Hepatocyte (in vitro differentiated cells): ENCODE measurements around the gene HTATSF1. TPM values are rescaled to one million over a fixed set of nuclear protein-coding genes. Genes with fewer than 3 reads are reported as not detected.

Source experiments
- DNase-seq: peaks from one replicate; pipeline ENCODE4 v3.0.0-alpha.2; 2016; ENCODE audit warnings: low spot score
- H2AFZ ChIP-seq: fragments of 200-600 bp; sonication (generic); 2 replicates; pipeline ENCODE4 v1.6.0; 2016; ENCODE audit warnings: antibody characterized with exemption, mild to moderate bottlenecking
- H3K27ac ChIP-seq: fragments of 200-600 bp; sonication (generic); 2 replicates; pipeline ENCODE4 v1.5.1; 2016; ENCODE audit warnings: mild to moderate bottlenecking
- H3K27me3 ChIP-seq: fragments of 200-600 bp; sonication (generic); 2 replicates; pipeline ENCODE4 v1.6.1; 2016
- H3K36me3 ChIP-seq: fragments of 200-600 bp; sonication (generic); replicated peaks from 2 replicates; pipeline ENCODE4 v1.5.1; 2016; ENCODE audit warnings: low read depth; ENCODE audit not compliant: insufficient read depth
- H3K4me1 ChIP-seq: fragments of 200-600 bp; sonication (generic); 2 replicates; pipeline ENCODE4 v1.5.1; 2016; ENCODE audit warnings: mild to moderate bottlenecking, moderate library complexity; ENCODE audit not compliant: insufficient read depth
- H3K4me2 ChIP-seq: fragments of 200-600 bp; sonication (generic); 2 replicates; pipeline ENCODE4 v1.6.0; 2016
- H3K4me3 ChIP-seq: fragments of 200-600 bp; sonication (generic); 2 replicates; pipeline ENCODE4 v1.5.1; 2016; ENCODE audit warnings: mild to moderate bottlenecking
- H3K79me2 ChIP-seq: fragments of 200-600 bp; sonication (generic); 2 replicates; pipeline ENCODE4 v1.6.0; 2017; ENCODE audit warnings: mild to moderate bottlenecking
- H3K9me2 ChIP-seq: fragments of 200-600 bp; sonication (generic); replicated peaks from 2 replicates; pipeline ENCODE4 v1.6.0; 2017; ENCODE audit warnings: mild to moderate bottlenecking; ENCODE audit not compliant: insufficient read depth
- H3K9me3 ChIP-seq: fragments of 200-600 bp; sonication (generic); 2 replicates; pipeline ENCODE4 v1.5.1; 2016; ENCODE audit warnings: low read depth, mild to moderate bottlenecking
- H4K20me1 ChIP-seq: fragments of 200-600 bp; sonication (generic); 2 replicates; pipeline ENCODE4 v1.6.0; 2016; ENCODE audit warnings: mild to moderate bottlenecking; ENCODE audit not compliant: insufficient read depth, poor library complexity, severe bottlenecking
- CTCF ChIP-seq: fragments of 200-600 bp; sonication (generic); IDR thresholded peaks from 2 replicates; pipeline ENCODE4 v1.5.1; 2016; ENCODE audit warnings: antibody characterized with exemption, mild to moderate bottlenecking; ENCODE audit not compliant: poor library complexity
- EZH2 ChIP-seq: fragments of 200-600 bp; sonication (generic); IDR thresholded peaks from 2 replicates; pipeline ENCODE4 v1.6.1; 2016; ENCODE audit warnings: antibody characterized with exemption, mild to moderate bottlenecking, borderline replicate concordance
- EZH2phosphoT487 ChIP-seq: fragments of 200-600 bp; sonication (generic); IDR thresholded peaks from one replicate; pipeline ENCODE4 v1.6.1; 2018; ENCODE audit warnings: antibody characterized with exemption, mild to moderate bottlenecking, low read depth, moderate library complexity; ENCODE audit not compliant: unreplicated experiment, severe bottlenecking
- WGBS: methylation state at CpG from one replicate; pipeline ENCODE4 v1.1.6; 2016; ENCODE audit warnings: low lambda C conversion rate; ENCODE audit errors: missing lambda C conversion rate; 5-methylcytosine and 5-hydroxymethylcytosine counted together
- polyA plus RNA-seq: library from polyadenylated mRNA; unstranded; fragments of >200 nt; fragmentation: Nextera tagmentation; extraction: Ambion mirVana; gene quantifications from 2 replicates; pipeline ENCODE4 v1.2.1, GENCODE V29; 2016
- total RNA-seq: library from RNA; depleted of rRNA; stranded (reverse); fragments of >200 nt; gene quantifications from 2 replicates; pipeline ENCODE4 v1.2.3, GENCODE V29; 2014

HTATSF1 gene
- total and polyA plus RNA-seq, 2 experiments from 2014 or later: 36.6 to 55.3 TPM

- Histone ChIP-seq H2AFZ (no peak overlapping the region), H4K20me1 (no peaks in the 10 kb centered on the region), H3K27me3 (no peaks in the 10 kb centered on the region), H3K4me1 (no peaks in the 10 kb centered on the region), H3K9me2 (no peaks in the 10 kb centered on the region), H3K4me2 (no peak overlapping the region), H3K4me3 (no peak overlapping the region), H3K9me3 (no peaks in the 10 kb centered on the region), H3K36me3 (no peaks in the 10 kb centered on the region), H3K79me2 (no peaks in the 10 kb centered on the region), H3K27ac (no peak overlapping the region)
- WGBS: 74% methylated on average over 2 of the region's 2 CpGs
- TF ChIP-seq EZH2 (no peak), CTCF (no peak), EZH2phosphoT487 (no peak)
- DNase-seq: no peak
Observed at GRCh38 chrX:136529795-136530194, 32.4 kb downstream of the HTATSF1 start.

- Histone ChIP-seq H4K20me1 (no peaks in the 10 kb centered on the region), H3K9me3 (no peaks in the 10 kb centered on the region), H3K79me2 (no peaks in the 10 kb centered on the region), H3K4me1 (no peaks in the 10 kb centered on the region), H3K4me2 (no peak within 1 kb of the TSS), H3K9me2 (no peaks in the 10 kb centered on the region), H3K27ac (peak within 1 kb of the TSS; percentile 46), H3K36me3 (no peaks in the 10 kb centered on the region), H3K4me3 (no peak within 1 kb of the TSS), H2AFZ (no peak within 1 kb of the TSS), H3K27me3 (no peaks in the 10 kb centered on the region)
- 77% methylated on average over 3 of the region's 3 CpGs for WGBS
- TF ChIP-seq CTCF (no peak), EZH2phosphoT487 (no peak), EZH2 (no peak)
- DNase-seq: peak; percentile 21
Observed at GRCh38 chrX:136531951-136532350, 34.6 kb downstream of the HTATSF1 start, which contains the start of gene VGLL1. VGLL1 (plus strand) TSS chrX:136532215; CDS start chrX:136536021, 3,806 bp downstream.

- no peaks in the 10 kb centered on the region for H3K9me2 ChIP-seq
- H3K4me1 ChIP-seq: no peaks in the 10 kb centered on the region
- no peaks in the 10 kb centered on the region for H3K79me2 ChIP-seq
- H3K36me3 ChIP-seq: no peaks in the 10 kb centered on the region
- no peak for DNase-seq
- H4K20me1 ChIP-seq: no peaks in the 10 kb centered on the region
- no peak for TF ChIP-seq CTCF
- TF ChIP-seq EZH2phosphoT487: no peak
- TF ChIP-seq EZH2: no peak
- H3K9me3 ChIP-seq: no peaks in the 10 kb centered on the region
- H3K4me3 ChIP-seq: no peak overlapping the region
- H3K27ac ChIP-seq: no peak overlapping the region
- no peaks in the 10 kb centered on the region for H3K27me3 ChIP-seq
- WGBS: 73% methylated on average over 2 of the region's 2 CpGs
- H2AFZ ChIP-seq: no peak overlapping the region
- no peak overlapping the region for H3K4me2 ChIP-seq
Observed at GRCh38 chrX:136534131-136534530, 36.7 kb downstream of the HTATSF1 start.

GRCh38 chrX:136538811-136539210 lies 41.4 kb downstream of the HTATSF1 start:
- no peak overlapping the region for H3K4me2 ChIP-seq
- no peaks in the 10 kb centered on the region for H4K20me1 ChIP-seq
- 71% methylated on average over 2 of the region's 2 CpGs for WGBS

More at GRCh38 chrX:136538811-136539210, 41.4 kb downstream of the HTATSF1 start:
- no peak overlapping the region for H3K4me3 ChIP-seq
- DNase-seq: no peak
- H3K27ac ChIP-seq: no peak overlapping the region
- no peaks in the 10 kb centered on the region for H3K9me2 ChIP-seq
- no peaks in the 10 kb centered on the region for H3K4me1 ChIP-seq
- H3K9me3 ChIP-seq: no peaks in the 10 kb centered on the region
- no peaks in the 10 kb centered on the region for H3K36me3 ChIP-seq
- H3K27me3 ChIP-seq: no peaks in the 10 kb centered on the region
- H2AFZ ChIP-seq: no peak overlapping the region
- TF ChIP-seq EZH2 (no peak), CTCF (no peak), EZH2phosphoT487 (no peak)
- no peaks in the 10 kb centered on the region for H3K79me2 ChIP-seq
